CD14-positive monocyte (primary cell): Measurements from ENCODE around the gene COQ9. TPM values are rescaled to one million over a fixed set of nuclear protein-coding genes. Genes with fewer than 3 reads are reported as not detected.
A peak's percentile ranks its signal among the peaks of the same experiment; 100 is the strongest.
"Not testable (repeated sequence)": the region's sequence is repeated elsewhere in the genome, so short reads cannot be mapped to it uniquely, and the experiment has no call there.

ENCODE experiments used
- DNase-seq, 3 donors: peaks; one replicate each; pipeline ENCODE4 v3.0.0-alpha.2; 2011 to 2022
- H2AFZ ChIP-seq: 2 replicates; pipeline ENCODE4 v1.6.0; 2012; ENCODE audit warnings: mild to moderate bottlenecking, low read depth, low read length, inconsistent platforms; ENCODE audit not compliant: insufficient read depth, poor library complexity, severe bottlenecking
- H3K27ac ChIP-seq, 2 donors: 1 replicate in 1 of 2; 2 replicates in 1 of 2; pipeline ENCODE4 v1.5.1; 2012 to 2013; ENCODE audit warnings: low read length in 2 of 2, control low read depth in 1 of 2, inconsistent platforms in 1 of 2, low read depth in 1 of 2, mild to moderate bottlenecking in 1 of 2
- H3K27me3 ChIP-seq, 2 donors: one replicate each; pipeline versions ENCODE4 v1.6.0 to v1.6.1; 2011 to 2013; ENCODE audit warnings: low read length in 2 of 2; ENCODE audit not compliant: control insufficient read depth in 2 of 2, insufficient read depth in 2 of 2
- H3K36me3 ChIP-seq, 2 donors: replicated peaks in 1 of 2; 1 replicate in 1 of 2; 2 replicates in 1 of 2; pipeline versions ENCODE4 v1.5.1 to v1.6.1; 2012 to 2013; ENCODE audit warnings: low read length in 2 of 2, control low read depth in 1 of 2, inconsistent platforms in 1 of 2, mild to moderate bottlenecking in 1 of 2; ENCODE audit not compliant: insufficient read depth in 2 of 2, control insufficient read depth in 1 of 2
- H3K4me1 ChIP-seq, 2 donors: 1 replicate in 1 of 2; 2 replicates in 1 of 2; pipeline versions ENCODE4 v1.5.1 to v1.6.1; 2012 to 2013; ENCODE audit warnings: low read length in 2 of 2, control low read depth in 1 of 2, inconsistent platforms in 1 of 2, mild to moderate bottlenecking in 1 of 2, moderate library complexity in 1 of 2; ENCODE audit not compliant: insufficient read depth in 2 of 2, control insufficient read depth in 1 of 2
- H3K4me2 ChIP-seq: replicated peaks from 2 replicates; pipeline ENCODE3; 2012; ENCODE audit warnings: low read length, moderate library complexity, mild to moderate bottlenecking; ENCODE audit not compliant: poor library complexity, severe bottlenecking; ENCODE audit errors: extremely low read depth
- H3K4me3 ChIP-seq, 3 experiments: fragments of 200-600 bp in 1 of 3; sonication (generic) in 1 of 3; replicated peaks in 1 of 3; 1 replicate in 2 of 3; 2 replicates in 1 of 3; pipeline ENCODE4 v1.5.1; 2011 to 2013; ENCODE audit warnings: low read length in 3 of 3, mild to moderate bottlenecking in 3 of 3, control low read depth in 2 of 3, low read depth in 2 of 3, inconsistent platforms in 1 of 3, moderate library complexity in 1 of 3
- H3K79me2 ChIP-seq: 2 replicates; pipeline ENCODE4 v1.6.0; 2012; ENCODE audit warnings: mild to moderate bottlenecking, control low read depth, inconsistent platforms, low read length, moderate library complexity; ENCODE audit not compliant: insufficient read depth
- H3K9ac ChIP-seq: 2 replicates; pipeline ENCODE4 v1.6.0; 2017; ENCODE audit warnings: low read length, mild to moderate bottlenecking; ENCODE audit not compliant: insufficient read depth, poor library complexity, severe bottlenecking
- H3K9me3 ChIP-seq, 2 donors: replicated peaks in 1 of 2; 1 replicate in 1 of 2; 2 replicates in 1 of 2; pipeline versions ENCODE4 v1.5.1 to v1.6.1; 2012 to 2013; ENCODE audit warnings: low read length in 2 of 2, control low read depth in 1 of 2; ENCODE audit not compliant: control insufficient read depth in 1 of 2, insufficient read depth in 1 of 2
- H4K20me1 ChIP-seq: 2 replicates; pipeline ENCODE4 v1.6.0; 2012; ENCODE audit warnings: mild to moderate bottlenecking, low read length, control low read depth, moderate library complexity; ENCODE audit not compliant: insufficient read depth
- H3K27ac Mint-ChIP-seq, 7 donors: one replicate each; pipeline ENCODE4 v1.8.0; 2020; ENCODE audit warnings: mild to moderate bottlenecking in 7 of 7, mixed read lengths in 7 of 7, moderate library complexity in 6 of 7, inconsistent platforms in 2 of 7
- H3K27me3 Mint-ChIP-seq, 3 donors: one replicate each; pipeline ENCODE4 v1.8.0; 2021 to 2022; ENCODE audit warnings: low read depth in 3 of 3, mild to moderate bottlenecking in 3 of 3, mixed read lengths in 3 of 3, moderate library complexity in 3 of 3, inconsistent platforms in 1 of 3
- H3K36me3 Mint-ChIP-seq, 2 donors: one replicate each; pipeline ENCODE4 v1.8.0; 2020; ENCODE audit warnings: mixed read lengths in 2 of 2, inconsistent platforms in 1 of 2, mild to moderate bottlenecking in 1 of 2
- H3K4me1 Mint-ChIP-seq: one replicate; pipeline ENCODE4 v1.8.0; 2020; ENCODE audit warnings: mild to moderate bottlenecking, mixed read lengths
- H3K4me3 Mint-ChIP-seq, 2 donors: one replicate each; pipeline ENCODE4 v1.8.0; 2020; ENCODE audit warnings: mild to moderate bottlenecking in 2 of 2, mixed read lengths in 2 of 2, moderate library complexity in 1 of 2
- H3K9me3 Mint-ChIP-seq, 7 donors: one replicate each; pipeline ENCODE4 v1.8.0; 2020 to 2022; ENCODE audit warnings: mixed read lengths in 7 of 7, mild to moderate bottlenecking in 6 of 7, moderate library complexity in 6 of 7, inconsistent platforms in 2 of 7
- WGBS: methylation state at CpG from one replicate; pipeline ENCODE4 v1.1.5; 2013; ENCODE audit warnings: missing lambda C conversion rate; ENCODE audit not compliant: insufficient coverage; 5-methylcytosine and 5-hydroxymethylcytosine counted together
- intact Hi-C, 2 donors: fragments of 100-400 bp; cut with micrococcal nuclease; formaldehyde crosslinking; loops; one replicate each; pipeline versions ENCODE4 v1.15.0 to v1.15.1; 2023
- polyA minus RNA-seq: library from RNA; depleted of rRNA, polyadenylated mRNA; stranded (reverse); fragments of >200 nt; gene quantifications from 2 replicates; pipeline ENCODE4 v1.2.3, GENCODE V29; 2012
- polyA plus RNA-seq, 3 donors: library from polyadenylated mRNA; depleted of rRNA in 1 of 3; unstranded in 2 of 3; stranded (reverse) in 1 of 3; fragments of 300-500 nt in 2 of 3; fragments of >200 nt in 1 of 3; fragmentation: Illumina TruSeq in 2 of 3; gene quantifications; 1 replicate in 2 of 3; 2 replicates in 1 of 3; pipeline ENCODE4 v1.2.3, GENCODE V29; 2012 to 2021
- total RNA-seq, 12 experiments: library from RNA in 1 of 12; stranded (reverse) in 1 of 12; fragments of 120-200 nt in 1 of 12; gene quantifications; one replicate each; pipeline ENCODE4 v1.2.4 and lab custom pipeline; 2013 to 2026; ENCODE audit warnings: mixed read lengths in 6 of 12, inconsistent platforms in 1 of 12
- TF ChIP-seq, protein P1 (sequence below): fragments of 200-600 bp; IDR thresholded peaks from one replicate; pipeline ENCODE4 v1.8.0; 2022; ENCODE audit warnings: antibody characterized with exemption, mild to moderate bottlenecking

COQ9 gene, protein sequence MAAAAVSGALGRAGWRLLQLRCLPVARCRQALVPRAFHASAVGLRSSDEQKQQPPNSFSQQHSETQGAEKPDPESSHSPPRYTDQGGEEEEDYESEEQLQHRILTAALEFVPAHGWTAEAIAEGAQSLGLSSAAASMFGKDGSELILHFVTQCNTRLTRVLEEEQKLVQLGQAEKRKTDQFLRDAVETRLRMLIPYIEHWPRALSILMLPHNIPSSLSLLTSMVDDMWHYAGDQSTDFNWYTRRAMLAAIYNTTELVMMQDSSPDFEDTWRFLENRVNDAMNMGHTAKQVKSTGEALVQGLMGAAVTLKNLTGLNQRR
- 34.6 TPM for total RNA-seq (2013)
- polyA plus RNA-seq (10 to 100 TPM; 32.7 to 47.8 (median 38.4) TPM), polyA minus RNA-seq (22.3 and 33.3 TPM in 2 replicates), total RNA-seq (lab: John Stamatoyannopoulos, UW) (2.1 to 10.4 (median 7.1) reads per million in 11 experiments)

- peak within 1 kb of the TSS; percentile 93 to 94 for H3K4me3 Mint-ChIP-seq
- WGBS = under 1% methylated on average over 58 of the region's 68 CpGs
- peaks cover 19% of the 10 kb centered on the region for H3K4me1 Mint-ChIP-seq
- TF ChIP-seq, protein P1, sequence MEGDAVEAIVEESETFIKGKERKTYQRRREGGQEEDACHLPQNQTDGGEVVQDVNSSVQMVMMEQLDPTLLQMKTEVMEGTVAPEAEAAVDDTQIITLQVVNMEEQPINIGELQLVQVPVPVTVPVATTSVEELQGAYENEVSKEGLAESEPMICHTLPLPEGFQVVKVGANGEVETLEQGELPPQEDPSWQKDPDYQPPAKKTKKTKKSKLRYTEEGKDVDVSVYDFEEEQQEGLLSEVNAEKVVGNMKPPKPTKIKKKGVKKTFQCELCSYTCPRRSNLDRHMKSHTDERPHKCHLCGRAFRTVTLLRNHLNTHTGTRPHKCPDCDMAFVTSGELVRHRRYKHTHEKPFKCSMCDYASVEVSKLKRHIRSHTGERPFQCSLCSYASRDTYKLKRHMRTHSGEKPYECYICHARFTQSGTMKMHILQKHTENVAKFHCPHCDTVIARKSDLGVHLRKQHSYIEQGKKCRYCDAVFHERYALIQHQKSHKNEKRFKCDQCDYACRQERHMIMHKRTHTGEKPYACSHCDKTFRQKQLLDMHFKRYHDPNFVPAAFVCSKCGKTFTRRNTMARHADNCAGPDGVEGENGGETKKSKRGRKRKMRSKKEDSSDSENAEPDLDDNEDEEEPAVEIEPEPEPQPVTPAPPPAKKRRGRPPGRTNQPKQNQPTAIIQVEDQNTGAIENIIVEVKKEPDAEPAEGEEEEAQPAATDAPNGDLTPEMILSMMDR = no peak
- Histone ChIP-seq H3K79me2 (peaks cover 51% of the 10 kb centered on the region), H3K4me1 (peaks cover 16 to 22% of the 10 kb centered on the region in 2 donors), H3K27ac (peak within 1 kb of the TSS; percentile 40 to 89), H2AFZ (peak within 1 kb of the TSS; percentile 98), H3K9me3 (no peaks in the 10 kb centered on the region), H3K9ac (peak within 1 kb of the TSS; percentile 96), H3K27me3 (no peaks in the 10 kb centered on the region), H4K20me1 (no peaks in the 10 kb centered on the region), H3K4me3 (peak within 1 kb of the TSS; percentile 88 to 92 (median 92)), H3K4me2 (peak within 1 kb of the TSS; percentile 99), H3K36me3 (peaks cover 15 to 24% of the 10 kb centered on the region in 2 donors)
- H3K36me3 Mint-ChIP-seq = peaks cover 15 to 17% of the 10 kb centered on the region in 2 donors
- H3K9me3 Mint-ChIP-seq = peaks cover 0 to 3% (median 0%) of the 10 kb centered on the region in 7 donors
- intact Hi-C loops = loop anchor here in 1 of 2 donors (2.0 to 10.0 kb wide), 2 partner anchors 15 to 263 kb away; partner anchors contain the start of genes POLR2C, PSME3IP1 and RSPRY1
- peak; percentile 91 to 93 (median 91) for DNase-seq
- H3K27me3 Mint-ChIP-seq = no peaks in the 10 kb centered on the region
- peak within 1 kb of the TSS; percentile 81 to 96 (median 87) for H3K27ac Mint-ChIP-seq
Observed at GRCh38 chr16:57447186-57447962, at the start of gene COQ9, which contains the start of gene CIAPIN1. Gene COQ9, plus strand, starts transcription at chr16:57447479. Its CDS starts 27 bp downstream, at chr16:57447506. Gene CIAPIN1, minus strand, starts transcription at chr16:57447385. Its CDS starts 6,457 bp downstream, at chr16:57440928.

- H3K27ac ChIP-seq, H3K9ac ChIP-seq, intact Hi-C loops, H3K4me3 Mint-ChIP-seq, H4K20me1 ChIP-seq, DNase-seq, H3K36me3 ChIP-seq, H3K79me2 ChIP-seq, H3K27me3 Mint-ChIP-seq, H3K4me1 ChIP-seq, H3K4me3 ChIP-seq, H2AFZ ChIP-seq, H3K27me3 ChIP-seq, H3K36me3 Mint-ChIP-seq, H3K4me2 ChIP-seq, H3K9me3 ChIP-seq, H3K27ac Mint-ChIP-seq, H3K4me1 Mint-ChIP-seq: not testable (repeated sequence)
- WGBS = no CpG with 5 or more reads among the region's 4 CpGs
- H3K9me3 Mint-ChIP-seq = peaks cover 0 to 11% (median 7%) of the 10 kb centered on the region in 7 donors
Observed at GRCh38 chr16:57397493-57397892, 49.8 kb upstream of the COQ9 start.
